LNCAP (cell line): Measurements from ENCODE around the gene KCNMA1.

Experiments
- CTCF ChIP-seq: fragments of 450-650 bp; IDR thresholded peaks from 2 replicates; pipeline ENCODE4 v1.5.1; 2017; ENCODE audit warnings: mild to moderate bottlenecking

Gene KCNMA1

GRCh38 chr10:76972541-76972940, 665.1 kb downstream of the KCNMA1 start:
- no peak for TF ChIP-seq CTCF

GRCh38 chr10:76971547-76972170, 665.9 kb downstream of the KCNMA1 start:
- TF ChIP-seq CTCF = no peak

GRCh38 chr10:76970711-76971519, 666.7 kb downstream of the KCNMA1 start:
- TF ChIP-seq CTCF = no peak

GRCh38 chr10:76969366-76969948, 668.2 kb downstream of the KCNMA1 start:
- no peak for TF ChIP-seq CTCF

GRCh38 chr10:76968483-76968882, 669.1 kb downstream of the KCNMA1 start:
- no peak for TF ChIP-seq CTCF

- TF ChIP-seq CTCF = no peak
Observed at GRCh38 chr10:76962851-76963250, 674.8 kb downstream of the KCNMA1 start.

GRCh38 chr10:76961841-76962240, 675.8 kb downstream of the KCNMA1 start:
- TF ChIP-seq CTCF = no peak
